GM10266 (cell line): ENCODE data around the gene IGSF10.

Experiments used
- DNase-seq: peaks from one replicate; pipeline ENCODE4 v3.0.0; 2012; ENCODE audit errors: extremely low spot score
- CTCF ChIP-seq: IDR thresholded peaks from 2 replicates; pipeline ENCODE4 v1.5.1; 2012; ENCODE audit warnings: mild to moderate bottlenecking, low read depth; ENCODE audit not compliant: control insufficient read depth, insufficient read depth; ENCODE audit errors: missing control alignments

The IGSF10 gene

DNA sequence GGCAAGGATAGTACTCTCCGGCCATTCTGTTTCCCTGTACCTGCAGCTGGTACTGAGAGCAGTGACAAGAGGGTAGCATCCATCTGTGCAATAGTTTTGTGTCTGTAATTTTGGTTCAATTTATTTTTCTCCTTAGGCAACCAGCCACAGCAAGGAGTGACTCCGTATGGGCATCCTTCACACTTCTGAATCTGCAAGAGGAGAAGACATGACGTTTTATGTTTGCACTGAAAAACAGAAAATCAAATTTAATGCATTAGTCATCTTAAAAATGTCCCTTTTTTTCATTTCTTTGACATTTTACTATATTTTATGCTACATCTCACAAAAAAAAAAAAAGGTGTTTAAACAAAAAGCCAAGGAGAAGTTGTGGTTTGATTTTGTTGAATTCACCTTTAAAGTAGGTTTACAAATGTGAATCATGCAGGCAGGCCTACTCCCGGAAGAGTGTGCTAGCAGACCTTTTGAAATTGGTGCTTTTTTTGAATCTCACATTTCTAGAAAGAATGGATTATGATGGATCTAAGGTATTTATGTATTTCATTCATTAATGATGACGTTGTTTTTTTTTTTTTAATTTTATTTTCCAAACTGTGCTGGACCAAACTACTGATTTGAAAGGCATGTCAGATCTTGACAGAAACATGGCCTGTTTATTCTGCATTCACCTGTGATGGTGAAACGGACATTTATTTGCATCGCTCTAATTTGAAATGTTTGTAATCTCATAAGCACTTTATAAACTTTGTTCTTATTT, 28.1 kb downstream of the IGSF10 start:
- TF ChIP-seq CTCF: no peak
- no peak for DNase-seq

- no peak for DNase-seq
- no peak for TF ChIP-seq CTCF
These were observed 28.9 kb downstream of the IGSF10 start for GRCh38 chr3:151431940-151432339.

DNA sequence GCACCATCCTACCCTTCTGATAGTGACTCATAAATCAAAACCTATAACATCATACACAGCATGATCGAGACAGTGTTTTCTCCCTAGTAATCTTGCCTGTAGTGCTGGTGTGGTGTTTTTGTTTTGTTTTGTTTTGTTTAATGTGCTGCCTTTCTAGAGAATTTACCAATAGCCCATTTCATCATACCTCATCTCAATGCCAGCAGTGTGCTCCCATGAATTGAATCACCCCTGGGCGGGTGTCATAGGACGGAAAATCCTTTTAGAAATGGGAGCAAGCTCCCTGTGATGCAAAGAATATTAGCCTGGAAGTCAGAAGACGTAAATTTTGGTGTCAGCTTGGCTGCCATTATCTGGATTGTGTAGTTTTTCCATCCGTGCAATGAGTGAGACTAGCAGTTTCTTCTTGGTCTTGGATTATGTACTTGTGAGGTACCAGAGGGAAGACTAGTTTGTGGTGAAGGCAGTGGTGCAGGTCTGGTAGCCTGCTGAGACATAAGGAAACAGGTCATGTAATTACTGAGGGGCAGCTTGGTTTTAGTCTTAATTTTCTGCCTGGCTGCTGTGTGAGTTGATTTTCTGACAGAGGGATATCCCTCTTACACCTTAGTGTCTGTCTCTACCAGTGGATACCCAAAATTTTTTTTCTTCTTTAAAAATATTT, 29.9 kb downstream of the IGSF10 start:
- DNase-seq: no peak
- TF ChIP-seq CTCF: no peak

GRCh38 chr3:151428386-151428785, 32.5 kb downstream of the IGSF10 start:
- DNase-seq: no peak
- TF ChIP-seq CTCF: no peak

DNA sequence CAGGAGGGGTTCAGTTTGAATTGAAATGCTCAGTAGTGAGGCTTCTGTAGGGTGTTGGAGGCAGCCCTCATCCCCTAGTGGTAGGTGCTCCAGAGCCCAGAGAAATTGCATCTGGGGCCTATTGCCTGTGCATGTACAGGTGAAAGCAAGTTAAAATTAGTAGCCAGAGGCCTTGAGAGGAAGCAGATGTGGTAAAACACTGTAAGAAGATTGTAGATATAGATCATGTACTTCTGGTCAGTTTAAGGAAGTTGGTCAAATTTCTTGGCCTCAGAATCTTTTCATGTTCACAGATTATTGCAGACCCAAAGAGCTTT, 34.6 kb downstream of the IGSF10 start:
- no peak for DNase-seq
- no peak for TF ChIP-seq CTCF

DNA sequence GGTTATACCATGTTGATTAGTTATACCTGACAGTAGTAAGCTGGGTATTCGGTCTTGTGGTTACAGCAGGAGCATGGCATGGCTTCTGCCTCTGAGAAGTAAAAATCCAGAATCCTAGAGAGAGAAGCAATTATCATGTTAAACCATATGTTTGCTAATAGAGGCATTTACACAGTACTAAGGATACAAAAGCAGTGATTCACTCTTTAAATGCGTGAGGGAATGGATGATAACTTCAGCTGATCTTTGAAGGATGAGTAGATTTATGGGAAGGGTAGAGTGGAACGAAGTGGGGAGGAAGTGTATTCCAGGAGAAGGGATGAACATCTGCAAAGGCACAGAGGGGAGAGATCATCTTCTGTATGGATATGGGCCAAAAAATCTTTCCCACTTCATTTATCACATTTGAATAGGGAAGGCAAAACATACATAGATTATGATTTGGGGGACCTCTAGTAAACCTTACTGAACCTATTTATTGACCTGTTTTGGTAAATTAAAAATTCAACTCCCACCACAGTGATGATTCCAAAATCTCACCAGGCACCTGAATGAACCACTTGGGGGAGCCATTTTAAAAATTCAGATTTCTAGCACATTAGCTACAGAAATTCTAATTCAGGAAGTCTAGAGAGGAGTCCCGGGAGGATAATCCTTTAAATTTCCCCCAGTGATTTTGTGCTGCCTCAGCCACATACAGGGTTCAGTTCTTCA, 35.1 kb downstream of the IGSF10 start:
- no peak for DNase-seq
- peak; percentile 15 for TF ChIP-seq CTCF

DNA sequence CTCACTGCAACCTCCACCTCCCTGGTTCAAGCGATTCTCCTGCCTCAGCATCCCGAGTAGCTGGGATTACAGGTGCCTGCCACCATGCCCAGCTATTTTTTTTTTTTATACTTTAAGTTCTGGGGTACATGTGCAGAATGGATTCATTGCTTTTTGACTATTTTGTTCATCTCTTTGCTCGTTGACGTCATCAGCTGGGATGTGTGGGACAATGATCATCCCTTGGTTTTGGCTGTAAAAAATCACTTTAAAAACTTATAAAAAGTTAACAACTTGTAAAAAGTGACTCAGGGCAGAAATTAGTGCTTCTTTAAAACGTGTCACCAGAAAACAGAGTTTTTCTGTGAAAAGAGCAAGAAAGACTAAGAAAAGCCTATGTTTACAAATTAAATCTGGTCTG, 37.8 kb downstream of the IGSF10 start:
- no peak for TF ChIP-seq CTCF
- no peak for DNase-seq
